Measurements from ENCODE around the gene ITPR3. TPM values are rescaled to one million over a fixed set of nuclear protein-coding genes. Genes with fewer than 3 reads are reported as not detected.
A peak's percentile ranks its signal among the peaks of the same experiment; 100 is the strongest.

The ITPR3 gene
- total RNA-seq, 1 experiment from 2014 or later, result 86.9 TPM

GRCh38 chr6:33604941-33605854 is 15.9 kb upstream of the ITPR3 start:
- no TSS peak for BruUV-seq (replicated peaks)
- H3K9me3 Mint-ChIP-seq (ENCODE audit: unreplicated experiment), result peaks cover 8% of the 10 kb centered on the region
- peaks cover 12% of the 10 kb centered on the region for H3K4me1 Mint-ChIP-seq (ENCODE audit: insufficient read depth, unreplicated experiment)
- POLR2A ChIA-PET, result no interaction called here
- no peak overlapping the region for H3K4me3 Mint-ChIP-seq (ENCODE audit: unreplicated experiment)
- DNase-seq (ENCODE audit: unreplicated experiment), result no peak
- no peaks in the 10 kb centered on the region for H3K27me3 Mint-ChIP-seq (ENCODE audit: insufficient read depth, unreplicated experiment)
- intact Hi-C loops (cut with micrococcal nuclease), result no loop called here
- no peak overlapping the region for H3K27ac Mint-ChIP-seq (ENCODE audit: low read depth, unreplicated experiment)
- CTCF ChIA-PET, result interaction anchor here (1.4 kb wide), 1 partner anchor 15 kb away, joined by 3 read pairs; no protein-coding TSS in a partner anchor
- no peaks in the 10 kb centered on the region for H3K36me3 Mint-ChIP-seq (ENCODE audit: insufficient read depth, unreplicated experiment)
- no peak for TF ChIP-seq CTCF (IDR thresholded peaks at IDR 0.05; ENCODE audit: unreplicated experiment)

DNA sequence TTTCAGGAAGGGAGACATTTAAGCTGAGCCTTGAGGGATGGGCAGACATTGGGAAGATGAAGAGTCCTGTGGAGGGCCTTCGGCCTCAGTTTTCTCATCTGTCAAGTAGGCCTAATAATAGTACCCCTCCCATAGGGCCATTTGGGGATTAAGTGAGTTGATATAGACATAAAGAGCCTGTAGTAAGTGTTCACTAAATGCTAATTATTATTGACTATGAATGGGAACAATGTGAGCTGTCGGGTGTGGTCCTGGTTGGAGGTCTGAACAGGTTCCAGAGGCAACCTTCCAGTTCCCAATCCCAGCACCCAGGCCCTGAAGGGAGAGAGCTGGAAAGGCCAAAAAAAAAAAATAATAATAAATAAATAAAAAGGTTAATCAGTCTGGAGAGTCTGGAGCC is 14.5 kb upstream of the ITPR3 start:
- no TSS peak for BruUV-seq (replicated peaks)

GRCh38 chr6:33607126-33607783 is 13.9 kb upstream of the ITPR3 start:
- TF ChIP-seq CTCF (IDR thresholded peaks at IDR 0.05; ENCODE audit: unreplicated experiment), result no peak
- intact Hi-C loops (cut with micrococcal nuclease), result no loop called here
- no peaks in the 10 kb centered on the region for H3K27me3 Mint-ChIP-seq (ENCODE audit: insufficient read depth, unreplicated experiment)
- H3K36me3 Mint-ChIP-seq (ENCODE audit: insufficient read depth, unreplicated experiment), result no peaks in the 10 kb centered on the region
- peaks cover 21% of the 10 kb centered on the region for H3K4me1 Mint-ChIP-seq (ENCODE audit: insufficient read depth, unreplicated experiment)
- ChIA-PET POLR2A (interaction anchor here (0.5 to 3.3 kb wide), 7 partner anchors 10 to 782 kb away, joined by 3 to 20 read pairs (median 4); partner anchors contain the start of gene ITPR3), CTCF (interaction anchor here (0.5 to 4.0 kb wide), 8 partner anchors 9 to 144 kb away, joined by 3 to 19 read pairs (median 4); partner anchors contain the start of gene ITPR3)
- BruUV-seq (replicated peaks), result no TSS peak
- peaks cover 8% of the 10 kb centered on the region for H3K9me3 Mint-ChIP-seq (ENCODE audit: unreplicated experiment)
- no peak overlapping the region for H3K4me3 Mint-ChIP-seq (ENCODE audit: unreplicated experiment)
- H3K27ac Mint-ChIP-seq (ENCODE audit: low read depth, unreplicated experiment), result no peak overlapping the region
- no peak for DNase-seq (ENCODE audit: unreplicated experiment)

More for the DNA sequence above, 14.5 kb upstream of the ITPR3 start:
- ChIA-PET CTCF (interaction anchor here (1.0 to 4.0 kb wide), 3 partner anchors 13 to 94 kb away, joined by 3 to 19 read pairs (median 4); no protein-coding TSS in a partner anchor), POLR2A (interaction anchor here (0.7 to 3.3 kb wide), 5 partner anchors 10 to 230 kb away, joined by 3 to 20 read pairs (median 4); partner anchors contain the start of gene ITPR3)
- no peak for DNase-seq (ENCODE audit: unreplicated experiment)
- Mint-ChIP-seq H3K4me1 (ENCODE audit: insufficient read depth, unreplicated experiment) (peaks cover 21% of the 10 kb centered on the region), H3K36me3 (ENCODE audit: insufficient read depth, unreplicated experiment) (no peaks in the 10 kb centered on the region), H3K27me3 (ENCODE audit: insufficient read depth, unreplicated experiment) (no peaks in the 10 kb centered on the region), H3K27ac (ENCODE audit: low read depth, unreplicated experiment) (no peak overlapping the region), H3K9me3 (ENCODE audit: unreplicated experiment) (peaks cover 8% of the 10 kb centered on the region), H3K4me3 (ENCODE audit: unreplicated experiment) (no peak overlapping the region)
- no peak for TF ChIP-seq CTCF (IDR thresholded peaks at IDR 0.05; ENCODE audit: unreplicated experiment)
- intact Hi-C loops (cut with micrococcal nuclease), result no loop called here

DNA sequence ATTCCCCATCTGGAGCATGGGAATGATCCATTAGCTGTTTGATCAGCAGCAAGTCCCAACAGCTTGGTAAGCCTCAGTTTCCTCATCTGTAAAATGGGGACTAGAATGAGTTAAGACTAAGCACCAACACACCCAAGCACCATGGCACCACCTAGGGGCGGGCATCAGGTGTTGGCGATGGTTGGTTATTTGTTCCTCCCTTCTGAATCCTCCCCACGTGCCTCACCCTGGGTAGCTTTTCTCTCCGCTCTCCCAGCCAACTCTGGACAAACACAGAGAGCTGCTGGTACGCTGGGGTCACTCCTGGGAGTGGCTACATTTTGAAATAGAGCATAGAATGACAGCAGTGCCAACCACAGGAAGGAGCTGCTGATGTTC is 13.3 kb upstream of the ITPR3 start:
- peaks cover 8% of the 10 kb centered on the region for H3K9me3 Mint-ChIP-seq (ENCODE audit: unreplicated experiment)
- ChIA-PET POLR2A (interaction anchor here (0.6 to 3.3 kb wide), 5 partner anchors 9 to 232 kb away, joined by 3 to 20 read pairs (median 4); partner anchors contain the start of gene ITPR3), CTCF (interaction anchor here (0.5 to 4.0 kb wide), 9 partner anchors 8 to 1917 kb away, joined by 3 to 19 read pairs (median 4); partner anchors contain the start of gene ITPR3)
- H3K36me3 Mint-ChIP-seq (ENCODE audit: insufficient read depth, unreplicated experiment), result no peaks in the 10 kb centered on the region
- H3K27ac Mint-ChIP-seq (ENCODE audit: low read depth, unreplicated experiment), result no peak overlapping the region
- no TSS peak for BruUV-seq (replicated peaks)
- peak; percentile 42 for TF ChIP-seq CTCF (IDR thresholded peaks at IDR 0.05; ENCODE audit: unreplicated experiment)
- H3K4me1 Mint-ChIP-seq (ENCODE audit: insufficient read depth, unreplicated experiment), result peaks cover 21% of the 10 kb centered on the region
- no peak overlapping the region for H3K4me3 Mint-ChIP-seq (ENCODE audit: unreplicated experiment)
- intact Hi-C loops (cut with micrococcal nuclease), result no loop called here
- H3K27me3 Mint-ChIP-seq (ENCODE audit: insufficient read depth, unreplicated experiment), result no peaks in the 10 kb centered on the region
- peak; percentile 71 for DNase-seq (ENCODE audit: unreplicated experiment)

Measured in MCF 10A (cell line).